ACC112 (cell line): Measurements from ENCODE around the gene TMEM9.

Source experiments
- H2AFZ ChIP-seq: fragments of 200-600 bp; sonication (generic); one replicate; pipeline ENCODE4 v1.6.0; 2017; ENCODE audit warnings: antibody characterized with exemption, low read length; ENCODE audit not compliant: unreplicated experiment
- H3K27ac ChIP-seq: fragments of 200-600 bp; sonication (generic); 2 replicates; pipeline ENCODE4 v1.5.1; 2014; ENCODE audit warnings: low read depth, mild to moderate bottlenecking, antibody characterized with exemption, low read length, moderate library complexity
- H3K27me3 ChIP-seq: fragments of 200-600 bp; sonication (generic); 2 replicates; pipeline ENCODE4 v1.6.1; 2014; ENCODE audit warnings: mild to moderate bottlenecking, antibody characterized with exemption, low read length, moderate library complexity, mixed read lengths; ENCODE audit not compliant: insufficient read depth
- H3K36me3 ChIP-seq: fragments of 200-600 bp; sonication (generic); 2 replicates; pipeline ENCODE4 v1.6.1; 2016; ENCODE audit warnings: mild to moderate bottlenecking, antibody characterized with exemption, low read length, moderate library complexity, mixed read lengths; ENCODE audit not compliant: insufficient read depth
- H3K4me1 ChIP-seq: fragments of 200-600 bp; sonication (generic); one replicate; pipeline ENCODE4 v1.6.1; 2016; ENCODE audit warnings: low read length, mixed read lengths; ENCODE audit not compliant: insufficient read depth, unreplicated experiment, control insufficient read depth
- H3K4me3 ChIP-seq: fragments of 200-600 bp; sonication (generic); 2 replicates; pipeline ENCODE4 v1.5.1; 2014; ENCODE audit warnings: mild to moderate bottlenecking, low read depth, low read length
- H3K79me2 ChIP-seq: fragments of 200-600 bp; sonication (generic); one replicate; pipeline ENCODE4 v1.6.0; 2016; ENCODE audit warnings: low read length; ENCODE audit not compliant: control insufficient read depth, unreplicated experiment, insufficient read depth

TMEM9 gene

DNA sequence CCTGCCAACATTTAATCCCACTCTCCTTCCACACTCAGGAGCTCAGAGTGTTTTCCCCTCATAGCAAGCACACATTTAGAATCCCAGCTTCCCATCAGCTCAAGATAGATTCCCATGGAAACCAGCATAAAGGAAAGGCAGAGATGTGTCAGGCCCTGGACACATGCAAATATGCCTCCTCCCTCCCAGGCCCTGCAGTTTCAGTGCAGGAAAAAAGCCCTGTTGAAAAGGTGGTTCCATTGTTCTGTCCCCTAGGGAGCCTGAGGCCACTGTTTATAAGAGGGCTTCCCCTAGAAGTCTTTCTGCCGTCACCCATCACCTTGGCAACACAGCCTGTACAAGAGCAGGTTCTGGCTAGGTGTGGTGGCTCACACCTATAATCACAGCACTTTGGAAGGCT lies 45.7 kb downstream of the TMEM9 start:
- H3K36me3 ChIP-seq, result no peaks in the 10 kb centered on the region
- peaks cover 16% of the 10 kb centered on the region for H3K27me3 ChIP-seq
- no peak overlapping the region for H3K4me3 ChIP-seq
- no peaks in the 10 kb centered on the region for H3K79me2 ChIP-seq
- no peaks in the 10 kb centered on the region for H3K4me1 ChIP-seq
- H2AFZ ChIP-seq, result no peak overlapping the region
- H3K27ac ChIP-seq, result no peak overlapping the region

- Histone ChIP-seq H3K36me3 (no peaks in the 10 kb centered on the region), H3K27ac (no peak overlapping the region), H3K27me3 (peaks cover 12% of the 10 kb centered on the region; the same call in 1 of the 2 replicates), H2AFZ (no peak overlapping the region), H3K4me1 (no peaks in the 10 kb centered on the region), H3K79me2 (no peaks in the 10 kb centered on the region), H3K4me3 (no peak overlapping the region)
Measured at GRCh38 chr1:201105688-201106087, 48.6 kb downstream of the TMEM9 start.

DNA sequence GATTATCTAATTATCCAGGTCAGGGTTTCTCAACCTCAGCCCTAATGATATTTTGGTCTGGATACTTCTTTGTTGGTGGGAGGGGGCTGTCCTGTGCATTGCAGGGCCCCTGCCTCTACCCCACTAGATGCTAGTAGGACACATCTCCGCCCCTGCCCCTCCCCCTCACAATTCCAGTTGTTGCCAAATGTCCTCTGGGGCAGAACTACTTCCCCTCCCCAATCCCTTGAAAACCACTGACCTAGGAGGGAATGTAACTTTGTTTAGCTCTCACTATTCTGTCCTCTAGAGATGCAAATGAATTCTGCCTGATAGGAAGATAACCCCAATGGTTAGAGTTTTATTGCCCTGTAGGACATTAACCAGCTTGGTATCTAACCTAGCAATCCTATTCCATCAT lies 50.1 kb downstream of the TMEM9 start:
- Histone ChIP-seq H3K4me3 (no peak overlapping the region), H2AFZ (no peak overlapping the region), H3K36me3 (no peaks in the 10 kb centered on the region), H3K27me3 (peaks cover 23% of the 10 kb centered on the region), H3K27ac (no peak overlapping the region), H3K79me2 (no peaks in the 10 kb centered on the region), H3K4me1 (no peaks in the 10 kb centered on the region)

DNA sequence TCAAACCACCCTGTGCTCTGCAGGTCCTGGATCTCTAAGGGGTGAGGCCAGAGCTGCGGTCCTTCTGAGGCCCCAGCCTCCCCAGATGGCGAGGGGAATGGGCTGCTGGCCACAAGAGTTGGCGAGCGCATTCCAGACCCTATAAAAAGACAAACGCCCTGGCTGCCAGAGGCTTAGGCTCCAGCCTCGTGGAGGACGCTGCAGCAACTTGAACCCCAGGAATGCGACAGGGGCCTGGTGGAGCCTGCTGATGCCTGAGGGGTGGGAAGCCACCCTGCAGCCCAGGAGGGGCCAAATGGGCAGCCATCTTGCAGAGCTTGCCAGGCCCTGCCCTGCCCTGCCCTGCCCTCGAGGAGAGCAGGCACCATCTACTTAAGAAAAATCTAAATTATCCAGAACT lies 50.6 kb downstream of the TMEM9 start:
- no peak overlapping the region for H3K27ac ChIP-seq
- H3K4me3 ChIP-seq, result no peak overlapping the region
- no peaks in the 10 kb centered on the region for H3K79me2 ChIP-seq
- no peak overlapping the region for H2AFZ ChIP-seq
- H3K4me1 ChIP-seq, result no peaks in the 10 kb centered on the region
- no peaks in the 10 kb centered on the region for H3K36me3 ChIP-seq
- peaks cover 28% of the 10 kb centered on the region for H3K27me3 ChIP-seq

DNA sequence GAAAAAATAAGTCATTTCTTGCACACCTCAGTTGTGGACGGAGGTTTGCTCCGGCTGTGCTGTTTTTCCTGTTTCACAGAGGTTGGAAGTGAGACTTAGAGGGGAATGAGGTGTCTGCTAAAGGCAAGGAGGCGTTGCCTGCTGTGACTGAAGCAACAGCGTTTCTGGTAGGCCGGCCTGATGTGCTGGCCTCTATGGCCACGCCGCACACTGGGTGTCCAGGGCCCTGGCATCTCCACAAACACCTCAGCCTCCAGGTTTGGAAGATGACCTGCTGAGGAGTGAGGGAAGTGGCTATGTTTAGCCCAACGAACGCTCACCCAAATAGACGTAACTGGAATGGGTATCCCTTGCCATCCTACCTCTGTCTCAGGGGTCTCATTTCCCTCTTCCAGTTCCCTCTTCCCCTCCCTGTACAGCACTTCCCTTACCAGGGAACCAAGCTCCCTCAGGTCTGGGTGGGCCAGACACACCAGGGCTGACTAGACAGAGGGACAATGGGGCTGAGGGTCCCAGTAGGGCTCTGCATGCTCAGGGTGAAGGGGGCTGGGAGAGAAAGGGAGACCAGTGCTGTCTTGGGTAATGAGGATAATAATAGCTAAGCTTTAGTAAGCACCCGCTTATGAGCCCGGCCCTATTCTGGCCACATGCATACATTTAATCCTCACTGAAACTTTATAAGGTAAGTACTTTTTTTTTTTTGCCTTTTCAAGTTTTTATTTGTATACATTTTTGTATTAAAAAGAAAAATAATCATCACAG lies 53.9 kb downstream of the TMEM9 start:
- H3K4me1 ChIP-seq, result no peaks in the 10 kb centered on the region
- no peak overlapping the region for H3K4me3 ChIP-seq
- no peak overlapping the region for H3K27ac ChIP-seq
- H3K36me3 ChIP-seq, result no peaks in the 10 kb centered on the region
- no peak overlapping the region for H2AFZ ChIP-seq
- no peaks in the 10 kb centered on the region for H3K79me2 ChIP-seq
- H3K27me3 ChIP-seq, result peaks cover 57% of the 10 kb centered on the region

DNA sequence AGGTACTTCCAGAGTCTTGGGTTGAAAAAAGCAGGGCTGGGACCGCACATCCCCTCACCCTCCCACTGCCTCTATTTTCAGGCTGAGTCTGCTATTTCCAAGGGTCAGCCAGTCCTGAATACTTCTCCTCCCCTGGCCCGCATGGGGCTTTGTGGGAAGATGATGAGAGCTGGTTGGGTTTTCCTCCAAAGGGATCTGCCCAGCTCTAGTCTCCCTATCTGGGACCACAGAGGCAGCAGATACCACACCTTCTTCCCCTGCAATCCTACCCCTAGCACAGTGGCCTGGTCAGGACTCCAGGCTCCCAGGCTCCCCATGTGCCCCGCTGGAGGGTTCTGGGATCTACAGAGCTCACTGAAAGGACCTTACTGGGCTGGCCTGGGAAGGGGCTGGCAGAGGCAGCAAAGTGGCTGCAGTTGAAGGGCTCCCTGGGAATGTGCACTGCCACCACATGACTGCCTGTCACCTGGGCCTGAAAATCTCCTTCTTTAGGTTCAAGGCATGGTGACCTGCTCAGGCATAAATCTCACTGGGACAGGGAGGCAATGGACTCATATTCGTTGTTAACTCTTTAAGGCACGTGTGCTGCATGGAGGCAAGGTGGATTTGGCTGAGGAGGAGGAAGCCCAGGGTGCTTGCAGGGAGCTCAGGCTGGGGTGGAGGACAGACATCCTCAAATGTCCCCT lies 55.1 kb downstream of the TMEM9 start:
- Histone ChIP-seq H3K4me3 (no peak overlapping the region), H2AFZ (no peak overlapping the region), H3K79me2 (no peaks in the 10 kb centered on the region), H3K27ac (no peak overlapping the region), H3K36me3 (no peaks in the 10 kb centered on the region), H3K27me3 (peaks cover 53% of the 10 kb centered on the region), H3K4me1 (no peaks in the 10 kb centered on the region)

GRCh38 chr1:201096977-201097856 lies 57.1 kb downstream of the TMEM9 start:
- Histone ChIP-seq H2AFZ (no peak overlapping the region), H3K79me2 (no peaks in the 10 kb centered on the region), H3K4me3 (no peak overlapping the region), H3K27ac (no peak overlapping the region), H3K36me3 (no peaks in the 10 kb centered on the region), H3K4me1 (no peaks in the 10 kb centered on the region), H3K27me3 (peaks cover 59% of the 10 kb centered on the region)

GRCh38 chr1:201096041-201096461 lies 58.2 kb downstream of the TMEM9 start:
- H3K27me3 ChIP-seq, result peaks cover 60% of the 10 kb centered on the region
- no peak overlapping the region for H2AFZ ChIP-seq

GRCh38 chr1:201095581-201095980 lies 58.7 kb downstream of the TMEM9 start:
- Histone ChIP-seq H3K27ac (no peak overlapping the region), H3K4me1 (no peaks in the 10 kb centered on the region), H3K27me3 (peaks cover 59% of the 10 kb centered on the region), H3K79me2 (no peaks in the 10 kb centered on the region), H3K36me3 (no peaks in the 10 kb centered on the region), H2AFZ (no peak overlapping the region), H3K4me3 (no peak overlapping the region)

More at GRCh38 chr1:201096041-201096461, 58.2 kb downstream of the TMEM9 start:
- Histone ChIP-seq H3K4me3 (no peak overlapping the region), H3K36me3 (no peaks in the 10 kb centered on the region), H3K4me1 (no peaks in the 10 kb centered on the region), H3K27ac (no peak overlapping the region), H3K79me2 (no peaks in the 10 kb centered on the region)

DNA sequence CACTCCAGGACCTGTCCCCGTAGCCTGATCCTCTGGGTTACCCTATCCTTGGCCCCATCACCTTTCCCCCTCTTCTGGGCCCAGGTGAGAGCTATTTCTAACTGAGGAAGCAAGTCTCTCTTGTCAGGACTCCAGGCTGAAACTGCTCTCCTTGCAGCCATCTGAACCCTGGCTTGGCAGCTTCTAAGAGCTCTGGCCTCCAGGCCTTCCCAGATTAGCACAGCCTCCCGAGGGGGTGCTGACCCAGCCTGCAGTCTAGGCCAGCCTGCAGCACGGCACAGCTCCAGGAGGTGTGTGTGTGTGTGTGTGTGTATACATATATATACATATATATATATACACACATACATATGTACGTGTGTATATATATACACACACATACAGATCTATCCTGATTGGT lies 59.4 kb downstream of the TMEM9 start:
- H3K4me3 ChIP-seq, result no peak overlapping the region
- no peaks in the 10 kb centered on the region for H3K36me3 ChIP-seq
- H3K79me2 ChIP-seq, result no peaks in the 10 kb centered on the region
- H3K27me3 ChIP-seq, result peaks cover 57% of the 10 kb centered on the region
- no peaks in the 10 kb centered on the region for H3K4me1 ChIP-seq
- no peak overlapping the region for H2AFZ ChIP-seq
- no peak overlapping the region for H3K27ac ChIP-seq
